Muscle of leg (tissue), 11 donors: ENCODE results near the gene GSTP1. TPM values are rescaled to one million over a fixed set of nuclear protein-coding genes. Genes with fewer than 3 reads are reported as not detected.

Experiments used
- DNase-seq: peaks from one replicate; pipeline ENCODE4 v3.0.0; 2013
- H3K27ac ChIP-seq: one replicate; pipeline ENCODE4 v1.5.1; 2013; ENCODE audit warnings: mild to moderate bottlenecking, low read length, control low read depth
- H3K27me3 ChIP-seq: one replicate; pipeline ENCODE4 v1.6.1; 2013; ENCODE audit warnings: low read length; ENCODE audit not compliant: control insufficient read depth, insufficient read depth
- H3K36me3 ChIP-seq: one replicate; pipeline ENCODE4 v1.6.1; 2013; ENCODE audit warnings: low read length; ENCODE audit not compliant: control insufficient read depth, insufficient read depth
- H3K4me1 ChIP-seq: one replicate; pipeline ENCODE4 v1.6.1; 2013; ENCODE audit warnings: low read length; ENCODE audit not compliant: control insufficient read depth, insufficient read depth
- H3K4me3 ChIP-seq: one replicate; pipeline ENCODE4 v1.5.1; 2013; ENCODE audit warnings: low read length, control low read depth
- H3K9me3 ChIP-seq: replicated peaks from 2 replicates; pipeline ENCODE4 v1.6.1; 2013; ENCODE audit warnings: low read depth, low read length; ENCODE audit not compliant: control insufficient read depth
- WGBS: methylation state at CpG from one replicate; pipeline ENCODE4 v1.1.5; 2013; ENCODE audit warnings: missing lambda C conversion rate; ENCODE audit not compliant: insufficient coverage; 5-methylcytosine and 5-hydroxymethylcytosine counted together
- polyA plus RNA-seq, 8 donors: library from polyadenylated mRNA; unstranded; fragments of 120-200 nt; gene quantifications; one replicate each; pipeline versions ENCODE4 v1.2.1 to v1.2.3, GENCODE V29; 2013; ENCODE audit warnings: inconsistent platforms in 1 of 8, low replicate concordance in 1 of 8; ENCODE audit not compliant: insufficient read length in 8 of 8, insufficient read depth in 1 of 8
- total RNA-seq: library from RNA; stranded (reverse); fragments of 120-200 nt; gene quantifications from one replicate; pipeline ENCODE4 v1.2.4, GENCODE V29; 2013

Gene GSTP1
- total and polyA plus RNA-seq, 9 donors: 232 to 335 (median 277) TPM

- no peak overlapping the region for H3K27ac ChIP-seq
Observed at GRCh38 chr11:67576735-67577475, 6.7 kb upstream of the GSTP1 start.

DNA sequence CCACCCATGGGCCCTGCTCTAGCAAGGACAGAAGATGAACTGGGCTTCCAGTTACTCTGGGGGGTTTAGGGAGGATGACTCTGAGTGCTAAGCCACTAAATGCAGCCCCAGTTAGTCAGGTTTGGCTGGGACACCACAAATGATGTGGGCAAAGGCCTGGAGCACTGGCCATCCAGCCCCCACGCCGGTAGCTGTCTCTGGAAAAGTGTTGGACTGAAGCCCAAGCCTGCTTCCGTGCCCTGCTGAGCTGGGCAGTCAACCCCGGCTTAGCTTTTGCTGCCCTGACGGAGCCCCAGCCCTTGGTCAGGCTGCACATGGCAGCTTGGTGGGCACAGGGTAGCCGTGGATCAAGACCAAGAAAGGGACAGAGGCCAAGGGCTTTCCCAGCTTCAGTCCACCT, 5.7 kb upstream of the GSTP1 start:
- 90% methylated on average over 6 of the region's 6 CpGs for WGBS
- no peak for DNase-seq
- Histone ChIP-seq H3K9me3 (no peaks in the 10 kb centered on the region), H3K4me3 (no peak overlapping the region), H3K27ac (no peak overlapping the region), H3K27me3 (peaks cover 44% of the 10 kb centered on the region), H3K4me1 (peaks cover 4% of the 10 kb centered on the region), H3K36me3 (no peaks in the 10 kb centered on the region)

More at GRCh38 chr11:67576735-67577475, 6.7 kb upstream of the GSTP1 start:
- Histone ChIP-seq H3K27me3 (peaks cover 38% of the 10 kb centered on the region), H3K9me3 (no peaks in the 10 kb centered on the region), H3K4me1 (no peaks in the 10 kb centered on the region), H3K4me3 (no peak overlapping the region), H3K36me3 (no peaks in the 10 kb centered on the region)
- no peak for DNase-seq
- 75% methylated on average over 10 of the region's 14 CpGs for WGBS

GRCh38 chr11:67581469-67581868, 2.1 kb upstream of the GSTP1 start:
- no peak overlapping the region for H3K27ac ChIP-seq
- peaks cover 20% of the 10 kb centered on the region for H3K4me1 ChIP-seq
- H3K4me3 ChIP-seq: no peak overlapping the region
- 20% methylated on average over 7 of the region's 11 CpGs for WGBS
- H3K36me3 ChIP-seq: peaks cover 14% of the 10 kb centered on the region
- no peak for DNase-seq
- peaks cover 41% of the 10 kb centered on the region for H3K27me3 ChIP-seq
- H3K9me3 ChIP-seq: no peaks in the 10 kb centered on the region

GRCh38 chr11:67582011-67582410, 1.6 kb upstream of the GSTP1 start:
- H3K9me3 ChIP-seq: no peaks in the 10 kb centered on the region
- no CpG with 5 or more reads among the region's 4 CpGs for WGBS
- DNase-seq: no peak
- peaks cover 20% of the 10 kb centered on the region for H3K4me1 ChIP-seq
- H3K4me3 ChIP-seq: no peak overlapping the region
- H3K36me3 ChIP-seq: peaks cover 14% of the 10 kb centered on the region
- no peak overlapping the region for H3K27ac ChIP-seq
- H3K27me3 ChIP-seq: peaks cover 41% of the 10 kb centered on the region

DNA sequence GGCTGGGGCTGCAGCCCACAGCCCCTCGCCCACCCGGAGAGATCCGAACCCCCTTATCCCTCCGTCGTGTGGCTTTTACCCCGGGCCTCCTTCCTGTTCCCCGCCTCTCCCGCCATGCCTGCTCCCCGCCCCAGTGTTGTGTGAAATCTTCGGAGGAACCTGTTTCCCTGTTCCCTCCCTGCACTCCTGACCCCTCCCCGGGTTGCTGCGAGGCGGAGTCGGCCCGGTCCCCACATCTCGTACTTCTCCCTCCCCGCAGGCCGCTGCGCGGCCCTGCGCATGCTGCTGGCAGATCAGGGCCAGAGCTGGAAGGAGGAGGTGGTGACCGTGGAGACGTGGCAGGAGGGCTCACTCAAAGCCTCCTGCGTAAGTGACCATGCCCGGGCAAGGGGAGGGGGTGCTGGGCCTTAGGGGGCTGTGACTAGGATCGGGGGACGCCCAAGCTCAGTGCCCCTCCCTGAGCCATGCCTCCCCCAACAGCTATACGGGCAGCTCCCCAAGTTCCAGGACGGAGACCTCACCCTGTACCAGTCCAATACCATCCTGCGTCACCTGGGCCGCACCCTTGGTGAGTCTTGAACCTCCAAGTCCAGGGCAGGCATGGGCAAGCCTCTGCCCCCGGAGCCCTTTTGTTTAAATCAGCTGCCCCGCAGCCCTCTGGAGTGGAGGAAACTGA, 731 bp downstream of the GSTP1 start:
- 21% methylated on average over 18 of the region's 33 CpGs for WGBS
- Histone ChIP-seq H3K27ac (peak overlapping the region; percentile 92), H3K36me3 (peaks cover 20% of the 10 kb centered on the region), H3K4me3 (peak overlapping the region; percentile 84), H3K9me3 (no peaks in the 10 kb centered on the region), H3K4me1 (peaks cover 20% of the 10 kb centered on the region), H3K27me3 (peaks cover 30% of the 10 kb centered on the region)
- peak; percentile 83 for DNase-seq

DNA sequence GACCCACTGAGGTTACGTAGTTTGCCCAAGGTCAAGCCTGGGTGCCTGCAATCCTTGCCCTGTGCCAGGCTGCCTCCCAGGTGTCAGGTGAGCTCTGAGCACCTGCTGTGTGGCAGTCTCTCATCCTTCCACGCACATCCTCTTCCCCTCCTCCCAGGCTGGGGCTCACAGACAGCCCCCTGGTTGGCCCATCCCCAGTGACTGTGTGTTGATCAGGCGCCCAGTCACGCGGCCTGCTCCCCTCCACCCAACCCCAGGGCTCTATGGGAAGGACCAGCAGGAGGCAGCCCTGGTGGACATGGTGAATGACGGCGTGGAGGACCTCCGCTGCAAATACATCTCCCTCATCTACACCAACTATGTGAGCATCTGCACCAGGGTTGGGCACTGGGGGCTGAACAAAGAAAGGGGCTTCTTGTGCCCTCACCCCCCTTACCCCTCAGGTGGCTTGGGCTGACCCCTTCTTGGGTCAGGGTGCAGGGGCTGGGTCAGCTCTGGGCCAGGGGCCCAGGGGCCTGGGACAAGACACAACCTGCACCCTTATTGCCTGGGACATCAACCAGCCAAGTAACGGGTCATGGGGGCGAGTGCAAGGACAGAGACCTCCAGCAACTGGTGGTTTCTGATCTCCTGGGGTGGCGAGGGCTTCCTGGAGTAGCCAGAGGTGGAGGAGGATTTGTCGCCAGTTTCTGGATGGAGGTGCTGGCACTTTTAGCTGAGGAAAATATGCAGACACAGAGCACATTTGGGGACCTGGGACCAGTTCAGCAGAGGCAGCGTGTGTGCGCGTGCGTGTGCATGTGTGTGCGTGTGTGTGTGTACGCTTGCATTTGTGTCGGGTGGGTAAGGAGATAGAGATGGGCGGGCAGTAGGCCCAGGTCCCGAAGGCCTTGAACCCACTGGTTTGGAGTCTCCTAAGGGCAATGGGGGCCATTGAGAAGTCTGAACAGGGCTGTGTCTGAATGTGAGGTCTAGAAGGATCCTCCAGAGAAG, 1.6 kb downstream of the GSTP1 start:
- 87% methylated on average over 15 of the region's 21 CpGs for WGBS
- Histone ChIP-seq H3K36me3 (peaks cover 20% of the 10 kb centered on the region), H3K27me3 (peaks cover 22% of the 10 kb centered on the region), H3K4me1 (peaks cover 20% of the 10 kb centered on the region), H3K4me3 (peak overlapping the region; percentile 84), H3K9me3 (no peaks in the 10 kb centered on the region), H3K27ac (peak overlapping the region; percentile 92)
- peak; percentile 19 for DNase-seq

GRCh38 chr11:67585911-67586310, 2.3 kb downstream of the GSTP1 start:
- DNase-seq: no peak
- H3K4me3 ChIP-seq: no peak overlapping the region
- peaks cover 15% of the 10 kb centered on the region for H3K27me3 ChIP-seq
- WGBS: 91% methylated on average over 4 of the region's 4 CpGs
- H3K36me3 ChIP-seq: peaks cover 20% of the 10 kb centered on the region
- peaks cover 20% of the 10 kb centered on the region for H3K4me1 ChIP-seq
- H3K27ac ChIP-seq: no peak overlapping the region
- H3K9me3 ChIP-seq: no peaks in the 10 kb centered on the region

DNA sequence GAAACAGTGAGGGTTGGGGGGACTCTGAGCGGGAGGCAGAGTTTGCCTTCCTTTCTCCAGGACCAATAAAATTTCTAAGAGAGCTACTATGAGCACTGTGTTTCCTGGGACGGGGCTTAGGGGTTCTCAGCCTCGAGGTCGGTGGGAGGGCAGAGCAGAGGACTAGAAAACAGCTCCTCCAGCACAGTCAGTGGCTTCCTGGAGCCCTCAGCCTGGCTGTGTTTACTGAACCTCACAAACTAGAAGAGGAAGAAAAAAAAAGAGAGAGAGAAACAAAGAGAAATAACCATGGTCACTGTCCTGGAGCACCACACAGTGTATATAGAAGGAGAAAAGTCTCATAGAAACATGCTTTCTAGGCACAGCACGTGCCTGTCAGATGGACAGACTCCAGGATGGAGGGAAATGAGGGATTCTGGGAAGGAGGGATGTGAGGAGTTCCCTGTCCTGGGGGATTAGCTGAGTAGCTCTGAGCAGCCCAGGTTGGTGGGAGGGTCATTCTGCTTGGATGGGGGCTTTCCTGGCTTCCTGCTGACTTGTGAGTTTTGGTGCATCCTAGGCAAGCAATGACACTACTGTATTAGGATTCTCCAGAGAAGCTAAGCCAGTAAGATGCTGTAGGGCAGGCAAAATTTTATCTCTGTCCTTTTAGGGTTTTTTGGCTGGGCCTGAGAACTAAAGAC, 3.1 kb downstream of the GSTP1 start:
- Histone ChIP-seq H3K36me3 (peaks cover 20% of the 10 kb centered on the region), H3K27me3 (peaks cover 8% of the 10 kb centered on the region), H3K27ac (no peak overlapping the region), H3K9me3 (no peaks in the 10 kb centered on the region), H3K4me3 (no peak overlapping the region), H3K4me1 (peaks cover 20% of the 10 kb centered on the region)
- WGBS: 67% methylated on average over 1 of the region's 5 CpGs
- no peak for DNase-seq

DNA sequence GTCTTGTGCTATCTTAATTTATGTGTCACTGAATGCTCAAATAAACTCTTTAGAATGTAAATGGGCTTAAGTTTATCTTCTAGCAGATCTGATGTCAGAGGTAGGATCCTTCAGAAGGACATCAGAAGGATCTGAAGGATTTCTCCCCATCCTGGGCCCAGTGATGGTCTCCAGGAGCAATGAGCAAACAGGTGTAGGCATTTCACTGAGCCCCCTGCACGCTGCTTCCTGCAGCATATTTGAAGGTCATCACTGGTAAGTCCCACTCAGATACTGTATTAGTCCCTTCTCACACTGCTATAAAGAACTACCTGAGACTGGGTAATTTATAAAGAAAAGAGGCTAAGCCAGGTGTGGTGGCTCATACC, 4.5 kb downstream of the GSTP1 start:
- no CpG with 5 or more reads among the region's 1 CpG for WGBS

More for the DNA sequence above, 4.5 kb downstream of the GSTP1 start:
- H3K27ac ChIP-seq: no peak overlapping the region
- peaks cover 20% of the 10 kb centered on the region for H3K36me3 ChIP-seq
- no peak overlapping the region for H3K4me3 ChIP-seq
- no peak for DNase-seq
- H3K9me3 ChIP-seq: no peaks in the 10 kb centered on the region
- H3K27me3 ChIP-seq: no peaks in the 10 kb centered on the region
- H3K4me1 ChIP-seq: peaks cover 14% of the 10 kb centered on the region
